ENCODE data around the gene IL1RAPL1. TPM values are rescaled to one million over a fixed set of nuclear protein-coding genes. Genes with fewer than 3 reads are reported as not detected.

Gene IL1RAPL1
- total RNA-seq, 4 donors from 2014 or later, result 8.2 to 10.9 (median 8.8) TPM

DNA sequence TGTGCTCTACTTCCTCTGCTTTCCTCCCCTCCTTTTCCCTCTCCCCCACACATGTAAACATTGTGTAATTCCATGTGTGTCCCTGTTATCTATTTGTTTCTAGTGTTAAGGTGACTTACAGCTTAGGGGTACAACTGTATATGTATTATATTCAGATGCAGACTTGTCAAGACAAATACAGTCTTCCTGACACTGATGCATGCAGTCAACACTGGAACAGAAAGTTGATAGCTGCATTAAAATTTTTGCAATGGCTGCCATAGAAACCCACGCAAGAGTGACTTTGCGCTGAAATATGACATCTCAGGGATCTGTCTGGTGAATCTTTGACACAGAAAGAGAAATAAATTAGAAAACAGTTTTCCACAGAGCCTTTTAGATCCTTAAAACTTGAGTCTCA is 656.7 kb downstream of the IL1RAPL1 start:
- WGBS, 2 donors, result 92 to 93% methylated on average over 2 of the region's 2 CpGs
- Histone ChIP-seq H3K27me3 (no peaks in the 10 kb centered on the region), H3K27ac (no peak overlapping the region), H3K4me1 (no peaks in the 10 kb centered on the region), H3K9me3 (no peaks in the 10 kb centered on the region), H3K36me3 (no peaks in the 10 kb centered on the region), H3K4me3 (no peak overlapping the region)
- TF ChIP-seq POLR2A (IDR thresholded peaks at IDR 0.05), result no peak
- no peak for DNase-seq (ENCODE audit: low spot score in 2 of 2)

DNA sequence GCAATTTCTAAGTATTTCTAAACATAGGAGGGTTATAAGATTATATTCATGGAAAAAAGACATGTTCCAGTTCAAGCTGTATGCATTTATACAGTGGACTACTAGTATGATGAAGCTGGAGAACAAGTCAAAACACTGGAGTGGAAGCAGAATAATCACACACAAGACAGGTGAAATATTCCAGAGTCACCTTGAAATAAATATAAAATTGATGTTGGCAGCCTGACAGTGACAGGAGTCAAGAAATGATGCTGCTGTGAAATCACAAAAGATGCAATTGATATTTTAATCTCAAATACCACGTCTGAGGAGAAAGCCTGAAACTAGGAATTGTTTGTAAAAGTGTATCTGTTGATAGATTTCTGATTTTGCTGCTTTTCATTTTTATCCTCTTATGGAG is 667.3 kb downstream of the IL1RAPL1 start:
- Histone ChIP-seq H3K27me3 (no peaks in the 10 kb centered on the region), H3K27ac (no peak overlapping the region), H3K4me3 (no peak overlapping the region), H3K36me3 (no peaks in the 10 kb centered on the region), H3K4me1 (peaks cover 0 to 7% (median 0%) of the 10 kb centered on the region in 4 donors), H3K9me3 (no peaks in the 10 kb centered on the region)
- WGBS, 2 donors, result 39 to 71% methylated on average over 1 of the region's 1 CpG
- TF ChIP-seq EP300 (IDR thresholded peaks at IDR 0.05), result no peak
- DNase-seq (ENCODE audit: low spot score in 2 of 2), result no peak

DNA sequence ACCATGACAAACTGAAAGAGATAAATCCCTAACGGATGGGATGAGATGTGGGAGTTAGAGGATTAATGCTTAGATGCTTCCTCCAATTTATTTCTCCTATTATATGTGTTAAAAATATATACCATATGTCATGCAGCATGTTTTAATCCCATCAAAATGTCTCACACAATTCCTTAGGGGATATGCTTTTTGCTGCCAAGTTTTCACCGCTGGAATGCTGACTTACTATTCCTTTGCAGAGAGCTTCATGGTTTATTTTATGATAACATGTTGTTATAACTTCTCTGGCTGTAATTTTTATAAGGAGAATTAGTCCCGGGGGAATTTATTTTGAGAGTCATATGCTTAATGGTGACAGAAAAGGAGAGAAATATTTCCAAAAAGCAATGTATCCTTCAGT is 670.3 kb downstream of the IL1RAPL1 start:
- H3K36me3 ChIP-seq, result no peaks in the 10 kb centered on the region
- no peak overlapping the region for H3K4me3 ChIP-seq
- H3K27ac ChIP-seq, result no peak overlapping the region
- no peaks in the 10 kb centered on the region for H3K9me3 ChIP-seq
- no peak for TF ChIP-seq POLR2A (IDR thresholded peaks at IDR 0.05)
- TF ChIP-seq, protein P1, sequence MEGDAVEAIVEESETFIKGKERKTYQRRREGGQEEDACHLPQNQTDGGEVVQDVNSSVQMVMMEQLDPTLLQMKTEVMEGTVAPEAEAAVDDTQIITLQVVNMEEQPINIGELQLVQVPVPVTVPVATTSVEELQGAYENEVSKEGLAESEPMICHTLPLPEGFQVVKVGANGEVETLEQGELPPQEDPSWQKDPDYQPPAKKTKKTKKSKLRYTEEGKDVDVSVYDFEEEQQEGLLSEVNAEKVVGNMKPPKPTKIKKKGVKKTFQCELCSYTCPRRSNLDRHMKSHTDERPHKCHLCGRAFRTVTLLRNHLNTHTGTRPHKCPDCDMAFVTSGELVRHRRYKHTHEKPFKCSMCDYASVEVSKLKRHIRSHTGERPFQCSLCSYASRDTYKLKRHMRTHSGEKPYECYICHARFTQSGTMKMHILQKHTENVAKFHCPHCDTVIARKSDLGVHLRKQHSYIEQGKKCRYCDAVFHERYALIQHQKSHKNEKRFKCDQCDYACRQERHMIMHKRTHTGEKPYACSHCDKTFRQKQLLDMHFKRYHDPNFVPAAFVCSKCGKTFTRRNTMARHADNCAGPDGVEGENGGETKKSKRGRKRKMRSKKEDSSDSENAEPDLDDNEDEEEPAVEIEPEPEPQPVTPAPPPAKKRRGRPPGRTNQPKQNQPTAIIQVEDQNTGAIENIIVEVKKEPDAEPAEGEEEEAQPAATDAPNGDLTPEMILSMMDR (IDR thresholded peaks at IDR 0.05), result no peak
- no peak for TF ChIP-seq EP300 (IDR thresholded peaks at IDR 0.05)
- 30 to 34% methylated on average over 3 of the region's 3 CpGs for WGBS, 2 donors
- no peak for DNase-seq (ENCODE audit: low spot score in 2 of 2)
- peaks cover 0 to 7% (median 0%) of the 10 kb centered on the region in 4 donors for H3K4me1 ChIP-seq
- no peaks in the 10 kb centered on the region for H3K27me3 ChIP-seq

DNA sequence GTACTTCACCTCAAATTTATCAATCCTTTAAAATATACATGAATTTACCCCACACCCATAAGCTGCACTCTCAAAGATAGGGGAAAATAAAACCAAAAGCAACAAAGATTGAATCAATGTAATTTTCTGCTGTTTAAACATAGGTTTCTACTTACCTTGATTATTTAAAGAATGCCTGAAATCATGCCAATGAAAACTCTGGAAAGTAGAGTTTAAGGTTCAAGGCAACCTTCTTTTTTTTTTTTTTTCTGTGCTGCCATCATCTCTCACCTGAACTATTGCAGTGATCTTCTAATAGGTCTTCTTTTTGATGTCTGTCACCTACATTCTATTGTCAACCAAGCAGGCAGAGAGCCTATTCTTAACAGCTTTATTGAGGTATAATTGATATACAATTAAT is 682.1 kb downstream of the IL1RAPL1 start:
- no peak for TF ChIP-seq POLR2A (IDR thresholded peaks at IDR 0.05)
- H3K27ac ChIP-seq, result no peak overlapping the region
- H3K9me3 ChIP-seq, result no peaks in the 10 kb centered on the region

DNA sequence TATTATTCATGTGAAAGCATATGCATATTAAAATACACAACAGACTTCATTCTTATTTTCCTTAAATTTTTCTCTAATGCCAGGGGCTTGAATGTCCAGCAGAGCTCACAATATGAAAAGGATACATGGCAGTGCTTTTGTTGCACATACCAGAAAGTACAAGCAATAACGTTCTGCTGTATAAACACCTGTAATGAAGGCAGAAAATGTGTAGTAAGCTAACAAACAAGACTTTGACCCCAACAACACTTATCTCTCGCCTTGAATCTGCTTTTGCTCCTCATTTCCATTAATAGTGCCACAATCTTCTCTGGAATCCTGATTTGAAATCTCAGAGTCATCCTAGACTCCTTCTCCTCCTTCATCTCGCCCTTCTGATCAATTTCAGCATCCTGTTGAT is 687.3 kb downstream of the IL1RAPL1 start:
- no peak for DNase-seq (ENCODE audit: low spot score in 2 of 2)
- no peaks in the 10 kb centered on the region for H3K4me1 ChIP-seq
- no peaks in the 10 kb centered on the region for H3K9me3 ChIP-seq
- no peak overlapping the region for H3K4me3 ChIP-seq
- no peaks in the 10 kb centered on the region for H3K36me3 ChIP-seq
- H3K27me3 ChIP-seq, result no peaks in the 10 kb centered on the region
- WGBS, 2 donors, result 48 to 72% methylated on average over 3 of the region's 3 CpGs
- TF ChIP-seq EP300 (IDR thresholded peaks at IDR 0.05) (no peak), POLR2A (IDR thresholded peaks at IDR 0.05) (no peak)
- TF ChIP-seq, protein P1 (IDR thresholded peaks at IDR 0.05), result no peak
- H3K27ac ChIP-seq, result no peak overlapping the region

More for the DNA sequence above, 682.1 kb downstream of the IL1RAPL1 start:
- Histone ChIP-seq H3K36me3 (no peaks in the 10 kb centered on the region), H3K27me3 (no peaks in the 10 kb centered on the region), H3K4me1 (no peaks in the 10 kb centered on the region), H3K4me3 (no peak overlapping the region)
- DNase-seq (ENCODE audit: low spot score in 2 of 2), result no peak

DNA sequence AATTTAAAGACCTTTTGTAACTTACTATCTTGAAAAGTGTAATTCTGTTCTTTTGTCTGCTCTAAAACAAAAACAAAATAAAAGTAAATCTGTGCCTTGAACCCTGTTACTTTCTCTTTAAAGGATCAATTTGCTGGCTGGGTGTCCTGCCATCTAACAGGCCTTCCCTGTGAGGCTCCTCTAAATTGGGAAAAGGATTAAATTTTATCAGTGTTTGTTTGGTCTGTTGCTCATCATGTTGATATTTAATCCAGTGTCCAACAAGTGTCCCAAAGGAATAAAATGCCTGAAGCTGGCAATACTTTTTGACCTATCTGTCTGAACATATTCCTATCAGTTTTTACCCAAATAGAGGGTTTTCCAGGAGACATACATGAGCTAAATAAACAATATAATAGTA is 688.7 kb downstream of the IL1RAPL1 start:
- Histone ChIP-seq H3K36me3 (no peaks in the 10 kb centered on the region), H3K27me3 (no peaks in the 10 kb centered on the region), H3K9me3 (no peaks in the 10 kb centered on the region), H3K27ac (no peak overlapping the region), H3K4me3 (no peak overlapping the region), H3K4me1 (no peaks in the 10 kb centered on the region)
- TF ChIP-seq, protein P1 (IDR thresholded peaks at IDR 0.05), result no peak
- TF ChIP-seq POLR2A (IDR thresholded peaks at IDR 0.05) (no peak), EP300 (IDR thresholded peaks at IDR 0.05) (no peak)
- DNase-seq (ENCODE audit: low spot score in 2 of 2), result no peak

DNA sequence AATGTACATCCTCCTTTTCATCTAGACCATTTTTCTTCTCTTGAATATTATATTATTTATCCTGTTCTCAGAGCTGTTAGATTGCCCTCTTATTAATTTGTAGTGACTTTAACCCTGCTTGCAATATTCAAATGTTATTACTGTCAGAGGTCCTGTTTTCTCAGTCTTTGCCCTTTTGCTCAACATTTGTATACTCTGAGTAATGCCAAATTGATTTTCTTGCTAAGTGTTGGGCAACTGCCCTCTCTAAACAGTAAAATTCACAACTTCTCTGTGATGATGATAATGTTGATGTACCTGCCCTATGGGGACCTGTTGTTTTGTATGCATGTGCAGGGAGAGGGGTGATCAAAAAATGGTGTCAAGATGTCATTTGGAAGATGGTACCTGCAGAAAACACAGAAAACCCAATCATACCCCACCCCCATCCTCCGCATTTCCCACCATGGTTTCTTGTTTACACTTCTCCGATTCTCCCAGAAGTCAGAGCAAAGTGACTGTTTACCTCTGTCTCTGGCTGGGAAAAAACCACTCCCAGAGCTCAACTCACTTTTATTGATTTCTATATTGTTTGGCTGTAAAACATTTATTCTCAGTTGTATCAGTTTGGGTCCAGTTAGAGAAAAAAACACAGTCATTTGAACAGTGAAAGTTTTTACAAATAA is 694.0 kb downstream of the IL1RAPL1 start:
- Histone ChIP-seq H3K27me3 (no peaks in the 10 kb centered on the region), H3K9me3 (peaks cover 0 to 7% (median 0%) of the 10 kb centered on the region in 4 donors), H3K36me3 (no peaks in the 10 kb centered on the region), H3K4me1 (no peaks in the 10 kb centered on the region), H3K4me3 (no peak overlapping the region), H3K27ac (no peak overlapping the region)
- 86 to 88% methylated on average over 2 of the region's 2 CpGs for WGBS, 2 donors
- no peak for TF ChIP-seq EP300 (IDR thresholded peaks at IDR 0.05)
- TF ChIP-seq, protein P1 (IDR thresholded peaks at IDR 0.05), result no peak
- no peak for TF ChIP-seq POLR2A (IDR thresholded peaks at IDR 0.05)
- DNase-seq (ENCODE audit: low spot score in 2 of 2), result no peak

All from tibial nerve (tissue), 4 donors.